ENCODE results near the gene SUSD5.

SUSD5 gene

GRCh38 chr3:33218446-33219174 is at the start of gene SUSD5:
Gene SUSD5 (minus strand): TSS chr3:33218810. CDS start chr3:33218797, 13 bp downstream.
- DNase-seq (ENCODE audit: low spot score): peak; percentile 79

GRCh38 chr3:33260104-33260503 is 41.5 kb upstream of the SUSD5 start:
- DNase-seq (ENCODE audit: low spot score): no peak

GRCh38 chr3:33256249-33256648 is 37.6 kb upstream of the SUSD5 start:
- DNase-seq (ENCODE audit: low spot score): no peak

GRCh38 chr3:33250712-33251111 is 32.1 kb upstream of the SUSD5 start:
- no peak for DNase-seq (ENCODE audit: low spot score)

- DNase-seq (ENCODE audit: low spot score): no peak
Observed at GRCh38 chr3:33246786-33247185, 28.2 kb upstream of the SUSD5 start.

- no peak for DNase-seq (ENCODE audit: low spot score)
Observed at GRCh38 chr3:33240261-33240660, 21.7 kb upstream of the SUSD5 start.

GRCh38 chr3:33238923-33239322 is 20.3 kb upstream of the SUSD5 start:
- DNase-seq (ENCODE audit: low spot score): no peak

- no peak for DNase-seq (ENCODE audit: low spot score)
Observed at GRCh38 chr3:33237439-33237838, 18.8 kb upstream of the SUSD5 start.

- no peak for DNase-seq (ENCODE audit: low spot score)
Observed at GRCh38 chr3:33236005-33236404, 17.4 kb upstream of the SUSD5 start.

GRCh38 chr3:33233884-33234283 is 15.3 kb upstream of the SUSD5 start:
- DNase-seq (ENCODE audit: low spot score): no peak

- DNase-seq (ENCODE audit: low spot score): no peak
Observed at GRCh38 chr3:33231756-33232465, 13.3 kb upstream of the SUSD5 start.

GRCh38 chr3:33229947-33230346 is 11.3 kb upstream of the SUSD5 start:
- no peak for DNase-seq (ENCODE audit: low spot score)

GRCh38 chr3:33229066-33229465 is 10.5 kb upstream of the SUSD5 start:
- no peak for DNase-seq (ENCODE audit: low spot score)

- no peak for DNase-seq (ENCODE audit: low spot score)
Observed at GRCh38 chr3:33221241-33221640, 2.6 kb upstream of the SUSD5 start.

GRCh38 chr3:33219175-33219487 is 521 bp upstream of the SUSD5 start:
- DNase-seq (ENCODE audit: low spot score): no peak

GRCh38 chr3:33217866-33218445 is 654 bp downstream of the SUSD5 start:
- DNase-seq (ENCODE audit: low spot score): peak; percentile 47

GRCh38 chr3:33215739-33216138 is 2.9 kb downstream of the SUSD5 start:
- DNase-seq (ENCODE audit: low spot score): no peak

- no peak for DNase-seq (ENCODE audit: low spot score)
Observed at GRCh38 chr3:33212406-33212805, 6.2 kb downstream of the SUSD5 start.

- DNase-seq (ENCODE audit: low spot score): no peak
Observed at GRCh38 chr3:33211444-33211843, 7.2 kb downstream of the SUSD5 start.

GRCh38 chr3:33209357-33209756 is 9.3 kb downstream of the SUSD5 start:
- no peak for DNase-seq (ENCODE audit: low spot score)

- no peak for DNase-seq (ENCODE audit: low spot score)
Observed at GRCh38 chr3:33202711-33203457, 15.7 kb downstream of the SUSD5 start.

GRCh38 chr3:33201195-33201594 is 17.4 kb downstream of the SUSD5 start:
- no peak for DNase-seq (ENCODE audit: low spot score)

- DNase-seq (ENCODE audit: low spot score): no peak
Observed at GRCh38 chr3:33196538-33196937, 22.1 kb downstream of the SUSD5 start.

All from ecto neural progenitor cell (in vitro differentiated cells).